ENCODE measurements around the gene XPO6.
"Not testable (repeated sequence)": the region's sequence is repeated elsewhere in the genome, so short reads cannot be mapped to it uniquely, and the experiment has no call there.

- TF ChIP-seq CTCF, POLR2A (IDR thresholded peaks at IDR 0.05): not testable (repeated sequence)
These were observed 37.7 kb upstream of the XPO6 start for GRCh38 chr16:28249483-28249882.
